ENCODE data around the gene MAD1L1. TPM values are rescaled to one million over a fixed set of nuclear protein-coding genes. Genes with fewer than 3 reads are reported as not detected.

MAD1L1 gene
- total and polyA plus RNA-seq, 2 of the 4 experiments (the other 2 are of a cell fraction), result 29.0 to 40.9 TPM

DNA sequence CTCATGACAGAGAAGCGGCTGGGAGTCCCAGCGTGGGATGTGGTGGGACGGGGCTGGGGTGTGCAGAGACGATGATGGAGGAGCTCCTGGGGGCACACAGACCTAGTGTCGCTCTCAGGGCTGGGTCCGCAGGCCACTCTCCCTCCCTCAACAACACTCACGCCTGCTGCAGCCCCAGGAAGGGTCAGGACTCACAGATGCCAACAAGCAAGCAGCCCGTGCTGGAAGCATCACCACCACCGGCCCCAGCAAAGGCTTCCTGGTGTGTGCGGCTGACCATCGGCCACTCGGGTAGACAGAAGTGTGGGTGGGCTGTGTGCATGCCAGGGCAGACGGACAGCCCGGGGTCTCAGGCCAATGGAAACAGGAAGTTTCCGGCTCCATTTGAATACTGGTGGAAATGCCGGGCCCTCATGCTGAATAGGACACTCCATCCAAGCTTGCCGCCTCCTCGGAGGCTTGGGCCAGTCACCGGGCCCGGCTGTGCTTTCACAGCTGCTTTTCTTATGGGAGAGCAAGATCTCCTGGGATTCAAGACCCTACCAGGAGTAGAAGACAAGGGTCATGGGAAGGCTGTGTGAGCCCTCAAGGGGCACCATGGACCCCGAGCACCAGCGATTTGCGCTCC, 384.6 kb downstream of the MAD1L1 start:
- Histone ChIP-seq H2AFZ (replicated peaks; ENCODE audit: low read length, poor library complexity) (no peak overlapping the region), H3K9me3 (ENCODE audit: control insufficient read depth, insufficient read depth, low read length) (no peaks in the 10 kb centered on the region), H3K9me1 (ENCODE audit: insufficient read depth, low read length) (no peaks in the 10 kb centered on the region), H3K79me1 (ENCODE audit: low read depth in 1 of 2, low read length in 2 of 2) (no peaks in the 10 kb centered on the region), H4K5ac (ENCODE audit: low read depth, low read length) (no peak overlapping the region), H3K9ac (ENCODE audit: low read depth, low read length) (no peak overlapping the region), H2BK5ac (ENCODE audit: low read depth, low read length, poor library complexity, severe bottlenecking) (no peak overlapping the region), H2BK120ac (ENCODE audit: low read depth, low read length) (no peak overlapping the region), H4K8ac (ENCODE audit: low read depth in 2 of 2, low read length in 2 of 2) (no peak overlapping the region), H2BK20ac (ENCODE audit: low read depth, low read length) (no peak overlapping the region), H4K91ac (ENCODE audit: insufficient read depth, low read depth, low read length) (no peak overlapping the region), H3K4me3 (ENCODE audit: insufficient read depth, low read depth, low read length) (no peak overlapping the region), H2AK9ac (replicated peaks; ENCODE audit: low read depth, low read length, poor library complexity) (no peak overlapping the region), H3K4me1 (ENCODE audit: control insufficient read depth, insufficient read depth, low read length) (no peaks in the 10 kb centered on the region), H4K20me1 (ENCODE audit: insufficient read depth, low read length) (no peaks in the 10 kb centered on the region; the same call in 1 of the 2 replicates), H3K56ac (ENCODE audit: extremely low read depth, insufficient read depth, low read length) (no peak overlapping the region), H3K36me3 (ENCODE audit: control insufficient read depth, insufficient read depth, low read length) (no peaks in the 10 kb centered on the region; the same call in 1 of the 2 replicates), H3K14ac (replicated peaks; ENCODE audit: low read depth, low read length) (no peak overlapping the region), H3K4ac (ENCODE audit: low read depth, low read length) (no peak overlapping the region), H3K27me3 (ENCODE audit: control insufficient read depth, insufficient read depth, low read length) (no peaks in the 10 kb centered on the region), H3K27ac (ENCODE audit: insufficient read depth, low read length) (no peak overlapping the region), H2AK5ac (ENCODE audit: low read depth, low read length) (no peak overlapping the region), H3K4me2 (ENCODE audit: low read depth, low read length) (no peak overlapping the region), H3K23ac (ENCODE audit: low read depth, low read length) (no peak overlapping the region), H3K18ac (ENCODE audit: low read depth, low read length) (no peak overlapping the region), H2BK15ac (ENCODE audit: low read depth, low read length) (no peak overlapping the region)
- ATAC-seq (ENCODE audit: low read depth), result no peak
- no TSS peak for BruUV-seq (replicated peaks)
- DNase-seq, result no peak
- WGBS, 2 experiments (ENCODE audit: extremely low coverage in 2 of 2, insufficient read length in 1 of 2), result 72% methylated on average over 8 of the region's 23 CpGs; no CpG with 5 or more reads in 1 of the 2 experiments
- ChIA-PET CTCF (no interaction called here), POLR2A (ENCODE audit: unreplicated experiment) (no interaction called here)
- in situ Hi-C loops (cut with MboI; ENCODE audit: low sequenced_read_pairs) (no loop called here), dilution Hi-C loops (cut with HindIII; ENCODE audit: low sequenced_read_pairs, unreplicated experiment) (no loop called here), intact Hi-C loops (cut with micrococcal nuclease) (no loop called here)
- no peak for TF ChIP-seq SMC3 (IDR thresholded peaks at IDR 0.05; ENCODE audit: low read depth, low read length)
- TF ChIP-seq CEBPB (IDR thresholded peaks at IDR 0.05; ENCODE audit: low read depth, low read length), result no peak
- TF ChIP-seq RAD21 (IDR thresholded peaks at IDR 0.05; ENCODE audit: low read length), result no peak
- TF ChIP-seq USF2 (IDR thresholded peaks at IDR 0.05; ENCODE audit: low read depth, low read length), result no peak
- TF ChIP-seq CTCF (conservative IDR thresholded peaks at IDR 0.05; ENCODE audit: low read depth, low read length), result no peak
- no peak for TF ChIP-seq MXI1 (IDR thresholded peaks at IDR 0.05; ENCODE audit: borderline replicate concordance, low read depth, low read length)
- no peak for TF ChIP-seq FOS (IDR thresholded peaks at IDR 0.05; ENCODE audit: low read depth, low read length)
- no peak for TF ChIP-seq MAZ (IDR thresholded peaks at IDR 0.05; ENCODE audit: borderline replicate concordance, low read depth, low read length)
- no peak for TF ChIP-seq BHLHE40 (IDR thresholded peaks at IDR 0.05; ENCODE audit: low read depth, low read length)
- no peak for TF ChIP-seq RFX5 (IDR thresholded peaks at IDR 0.05; ENCODE audit: low read depth, low read length)
- no peak for TF ChIP-seq POLR2A (IDR thresholded peaks at IDR 0.05; ENCODE audit: low read depth, low read length)
- no peak for TF ChIP-seq NFE2L2 (IDR thresholded peaks at IDR 0.05; ENCODE audit: low read depth, low read length)
- no peak for TF ChIP-seq MAFK (IDR thresholded peaks at IDR 0.05; ENCODE audit: low read depth, low read length)
- TF ChIP-seq ELK1 (IDR thresholded peaks at IDR 0.05; ENCODE audit: borderline replicate concordance, low read depth, low read length), result no peak
- no peak for TF ChIP-seq RCOR1 (IDR thresholded peaks at IDR 0.05; ENCODE audit: insufficient replicate concordance, low read length)
